ENCODE results near the gene SLC2A11. TPM values are rescaled to one million over a fixed set of nuclear protein-coding genes. Genes with fewer than 3 reads are reported as not detected.

The SLC2A11 gene
- total and polyA plus RNA-seq, 9 of the 15 experiments (the other 6 are each of a cell fraction or from before 2014, with no cell fraction given) = 0.44 to 2.7 (median 2.1) TPM

GRCh38 chr22:23838681-23839468 lies 18.8 kb upstream of the SLC2A11 start, which contains the start of gene DERL3 (continued):
- TF ChIP-seq DACH1 (IDR thresholded peaks at IDR 0.05; ENCODE audit: partially characterized antibody) = no peak
- no peak for TF ChIP-seq PRDM10 (IDR thresholded peaks at IDR 0.05; ENCODE audit: partially characterized antibody)
- no peak for TF ChIP-seq PURB (CRISPR knock-in tag; IDR thresholded peaks at IDR 0.05; ENCODE audit: low read depth)
- no peak for TF ChIP-seq TOE1 (IDR thresholded peaks at IDR 0.05; ENCODE audit: borderline replicate concordance)
- no peak for TF ChIP-seq TOE1 (CRISPR knock-in tag; IDR thresholded peaks at IDR 0.05; ENCODE audit: borderline replicate concordance, low read depth)
- TF ChIP-seq TEAD4 (IDR thresholded peaks at IDR 0.05; ENCODE audit: low read length) = no peak
- no peak for TF ChIP-seq TEAD4 (CRISPR knock-in tag; IDR thresholded peaks at IDR 0.05; ENCODE audit: borderline replicate concordance)
- peak; percentile 89 to 91 for TF ChIP-seq NRF1 (conservative IDR thresholded peaks at IDR 0.05 in 1 of 2, IDR thresholded peaks at IDR 0.05 in 1 of 2)
- TF ChIP-seq CREB3 (tag; conservative IDR thresholded peaks at IDR 0.05; ENCODE audit: low read depth) = no peak
- TF ChIP-seq NR4A1 (CRISPR knock-in tag; IDR thresholded peaks at IDR 0.05) = no peak
- no peak for TF ChIP-seq NR4A1 (tag; IDR thresholded peaks at IDR 0.05)
- TF ChIP-seq CCAR2 (IDR thresholded peaks at IDR 0.05; ENCODE audit: low read depth, low read length) = no peak
- TF ChIP-seq ZNF121 (CRISPR knock-in tag; conservative IDR thresholded peaks at IDR 0.05) = no peak
- TF ChIP-seq CEBPB (tag; IDR thresholded peaks at IDR 0.05) = no peak
- no peak for TF ChIP-seq IRF2 (CRISPR knock-in tag; IDR thresholded peaks at IDR 0.05)
- no peak for TF ChIP-seq SNRNP70 (optimal IDR thresholded peaks at IDR 0.05; ENCODE audit: low read depth, low read length)
- peak; percentile 75; the same call in 1 of the 2 replicates for TF ChIP-seq CEBPZ (IDR thresholded peaks at IDR 0.05; ENCODE audit: borderline replicate concordance, low read depth, low read length)
- no peak for TF ChIP-seq ZNF146 (CRISPR knock-in tag; IDR thresholded peaks at IDR 0.05; ENCODE audit: unreplicated experiment)
- TF ChIP-seq ID3 (CRISPR knock-in tag; IDR thresholded peaks at IDR 0.05) = no peak
- TF ChIP-seq ID3 (tag; IDR thresholded peaks at IDR 0.05) = peak; percentile 57; the same call in 1 of the 2 replicates
